GM12878 (cell line): ENCODE measurements around the gene C3orf22. TPM values are rescaled to one million over a fixed set of nuclear protein-coding genes. Genes with fewer than 3 reads are reported as not detected.

ENCODE experiments used
- ATAC-seq: fragments of 200-7000 bp; cut with Tn5 transposase; 3 replicates; pipeline ENCODE4 v1.9.1; 2020; ENCODE audit warnings: mild to moderate bottlenecking, moderate library complexity
- BruUV-seq: library from RNA; stranded (reverse); fragments of 400-500 nt; replicated peaks from 2 replicates; lab custom pipeline; 2021; lab: Mats Ljungman, UMichigan
- CTCF ChIA-PET: fragments of 300-600 bp; sonication (Branson Sonifier 250); formaldehyde crosslinking; extraction: SDS; loops from one replicate; lab custom pipeline; 2021; ENCODE audit warnings: inconsistent platforms; lab: Yijun Ruan, JAX
- POLR2A ChIA-PET: fragments of 350-600 bp; formaldehyde crosslinking; extraction: SDS; loops from one replicate; lab custom pipeline; 2021; ENCODE audit warnings: inconsistent platforms; lab: Charles Lee
- RAD21 ChIA-PET: fragments of 300-600 bp; sonication (Branson Sonifier 250); formaldehyde crosslinking; loops from one replicate; lab custom pipeline; 2023; ENCODE audit warnings: antibody characterized with exemption; ENCODE audit not compliant: unreplicated experiment; lab: Charles Lee
- SMC1A ChIA-PET: fragments of 300-600 bp; sonication (Branson Sonifier 250); formaldehyde crosslinking; loops from one replicate; lab custom pipeline; 2023; ENCODE audit not compliant: unreplicated experiment, uncharacterized antibody; lab: Charles Lee
- DNase-seq: peaks from one replicate; pipeline ENCODE4 v3.0.0-alpha.2; 2011; ENCODE audit warnings: low read depth, low spot score
- FAIRE-seq: peaks from 3 replicates; lab custom pipeline; 2011; peaks lifted over from hg19 to GRCh38; lab: Jason Lieb, UNC
- H2AFZ ChIP-seq: 2 replicates; pipeline ENCODE4 v1.6.0; 2011; ENCODE audit warnings: low read depth, low read length, control low read depth; ENCODE audit not compliant: control insufficient read depth
- H3K27ac ChIP-seq: 2 replicates; pipeline ENCODE4 v1.5.1; 2011; ENCODE audit warnings: control low read depth; ENCODE audit not compliant: control insufficient read depth, insufficient read depth
- H3K27me3 ChIP-seq, 2 experiments: replicated peaks in 1 of 2; 2 replicates each; pipeline versions ENCODE4 v1.6.0 to v1.6.1; 2011; ENCODE audit warnings: low read length in 1 of 2; ENCODE audit not compliant: control insufficient read depth in 2 of 2, insufficient read depth in 2 of 2
- H3K36me3 ChIP-seq, 2 experiments: 2 replicates each; pipeline ENCODE4 v1.5.1; 2011; ENCODE audit warnings: low read length in 1 of 2; ENCODE audit not compliant: control insufficient read depth in 2 of 2, insufficient read depth in 2 of 2
- H3K4me1 ChIP-seq: 2 replicates; pipeline ENCODE4 v1.6.1; 2011; ENCODE audit warnings: mild to moderate bottlenecking, low read length, moderate library complexity, mixed read lengths; ENCODE audit not compliant: control insufficient read depth, insufficient read depth
- H3K4me2 ChIP-seq: 2 replicates; pipeline ENCODE4 v1.6.0; 2011; ENCODE audit warnings: control low read depth; ENCODE audit not compliant: control insufficient read depth, insufficient read depth
- H3K4me3 ChIP-seq: fragments of 200-600 bp; sonication (generic); 2 replicates; pipeline ENCODE4 v1.5.1; 2016
- H3K79me2 ChIP-seq: 2 replicates; pipeline ENCODE4 v1.6.0; 2011; ENCODE audit warnings: low read length; ENCODE audit not compliant: control insufficient read depth, insufficient read depth
- H3K9ac ChIP-seq: 2 replicates; pipeline ENCODE4 v1.8.0; 2011; ENCODE audit warnings: low read length, control low read depth, mixed read lengths; ENCODE audit not compliant: control insufficient read depth, insufficient read depth
- H3K9me3 ChIP-seq: replicated peaks from 3 replicates; pipeline ENCODE4 v1.5.1; 2011; ENCODE audit warnings: mild to moderate bottlenecking, low read length; ENCODE audit not compliant: control insufficient read depth, insufficient read depth
- H4K20me1 ChIP-seq: 2 replicates; pipeline ENCODE4 v1.6.0; 2011; ENCODE audit not compliant: control insufficient read depth, insufficient read depth
- ASH2L ChIP-seq: fragments of 300-600, 200-600 bp; sonication (generic); IDR thresholded peaks from 2 replicates; pipeline ENCODE4 v1.6.1; 2017; ENCODE audit warnings: low read depth, mild to moderate bottlenecking, borderline replicate concordance
- KDM1A ChIP-seq: fragments of 200-600 bp; sonication (generic); IDR thresholded peaks from 2 replicates; pipeline ENCODE4 v1.6.1; 2016; ENCODE audit warnings: borderline replicate concordance
- NFYA ChIP-seq: IDR thresholded peaks from 2 replicates; pipeline ENCODE4 v1.6.1; 2011; ENCODE audit warnings: low read depth, mild to moderate bottlenecking, low read length, improper control_type of control experiment, borderline replicate concordance
- NR2C1 ChIP-seq: fragments of 450-650 bp; IDR thresholded peaks from 2 replicates; pipeline ENCODE4 v1.6.1; 2017; ENCODE audit warnings: antibody characterized with exemption, mild to moderate bottlenecking, moderate library complexity
- SPI1 ChIP-seq: IDR thresholded peaks from 2 replicates; pipeline ENCODE4 v1.6.1; 2011; ENCODE audit warnings: low read depth, mild to moderate bottlenecking, low read length, moderate library complexity, borderline replicate concordance; ENCODE audit not compliant: insufficient read depth
- whole genome bisulfite sequencing: methylation state at CpG from one replicate; pipeline ENCODE4 v1.1.6; 2016; ENCODE audit warnings: low lambda C conversion rate; ENCODE audit not compliant: insufficient replicate concordance, insufficient coverage; ENCODE audit errors: missing lambda C conversion rate; 5-methylcytosine and 5-hydroxymethylcytosine counted together
- in situ Hi-C: fragments of 300-500 bp; cut with MboI; formaldehyde crosslinking; loops from 9 replicates; pipeline ENCODE4 v1.14.3; 2018; ENCODE audit warnings: mixed read lengths
- intact Hi-C: fragments of 100-400 bp; cut with micrococcal nuclease; formaldehyde crosslinking; loops from one replicate; pipeline ENCODE4 v1.14.2; 2022; ENCODE audit not compliant: unreplicated experiment
- polyA plus RNA-seq, 11 experiments: library from polyadenylated mRNA; depleted of rRNA in 4 of 11; unstranded in 6 of 11; stranded (reverse) in 5 of 11; fragments of >200 nt; fragmentation: Nextera tagmentation in 4 of 11; fragmentation: Illumina TruSeq in 1 of 11; extraction: Ambion mirVana in 4 of 11; extraction: Trizol in 1 of 11; gene quantifications; 1 replicate in 1 of 11; 2 replicates in 10 of 11; pipeline versions ENCODE4 v1.2.1 to v1.2.3, GENCODE V29; 2011 to 2016; ENCODE audit warnings: inconsistent platforms in 2 of 11, missing spikeins in 2 of 11, low read depth in 1 of 11
- total RNA-seq, 4 experiments: library from RNA; depleted of rRNA in 3 of 4; stranded (reverse); fragments of >200 nt in 3 of 4; fragmentation: Illumina TruSeq in 1 of 4; extraction: Trizol in 1 of 4; gene quantifications; 2 replicates each; pipeline versions ENCODE4 v1.2.1 to v1.2.3, GENCODE V29; 2013 to 2021
- TF ChIP-seq, protein P1 (sequence below): fragments of 450-650 bp; IDR thresholded peaks from 2 replicates; pipeline ENCODE4 v1.6.1; 2017; ENCODE audit warnings: mild to moderate bottlenecking
- TF ChIP-seq, protein P2 (sequence below): fragments of 450-650 bp; IDR thresholded peaks from 2 replicates; pipeline ENCODE4 v1.6.1; 2014; ENCODE audit warnings: mild to moderate bottlenecking

The C3orf22 gene
- total and polyA plus RNA-seq, 10 of the 15 experiments (the other 5 are each of a cell fraction or from before 2014, with no cell fraction given), result not detected

DNA sequence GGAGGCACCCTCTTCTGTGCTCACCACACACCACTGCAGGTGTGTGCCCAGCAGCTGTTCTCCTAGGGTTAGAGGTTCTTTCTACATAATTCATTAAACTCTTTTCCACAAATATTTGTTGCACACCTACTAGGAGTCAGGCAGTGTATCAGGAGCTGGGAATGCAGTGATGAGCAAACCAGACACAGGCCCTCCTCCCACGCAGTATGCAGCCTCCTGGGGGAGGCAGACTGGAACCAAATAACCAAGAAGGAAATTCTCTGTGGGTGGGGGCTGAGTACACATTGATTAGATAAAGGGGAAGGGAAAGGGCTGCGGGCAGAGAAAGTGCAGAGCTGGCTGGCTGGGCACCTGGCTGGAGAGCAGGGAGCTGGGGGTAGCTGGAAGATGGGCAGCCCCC lies 18.5 kb upstream of the C3orf22 start (continued):
- TF ChIP-seq, protein P1, sequence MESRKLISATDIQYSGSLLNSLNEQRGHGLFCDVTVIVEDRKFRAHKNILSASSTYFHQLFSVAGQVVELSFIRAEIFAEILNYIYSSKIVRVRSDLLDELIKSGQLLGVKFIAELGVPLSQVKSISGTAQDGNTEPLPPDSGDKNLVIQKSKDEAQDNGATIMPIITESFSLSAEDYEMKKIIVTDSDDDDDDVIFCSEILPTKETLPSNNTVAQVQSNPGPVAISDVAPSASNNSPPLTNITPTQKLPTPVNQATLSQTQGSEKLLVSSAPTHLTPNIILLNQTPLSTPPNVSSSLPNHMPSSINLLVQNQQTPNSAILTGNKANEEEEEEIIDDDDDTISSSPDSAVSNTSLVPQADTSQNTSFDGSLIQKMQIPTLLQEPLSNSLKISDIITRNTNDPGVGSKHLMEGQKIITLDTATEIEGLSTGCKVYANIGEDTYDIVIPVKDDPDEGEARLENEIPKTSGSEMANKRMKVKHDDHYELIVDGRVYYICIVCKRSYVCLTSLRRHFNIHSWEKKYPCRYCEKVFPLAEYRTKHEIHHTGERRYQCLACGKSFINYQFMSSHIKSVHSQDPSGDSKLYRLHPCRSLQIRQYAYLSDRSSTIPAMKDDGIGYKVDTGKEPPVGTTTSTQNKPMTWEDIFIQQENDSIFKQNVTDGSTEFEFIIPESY, result no peak
- TF ChIP-seq KDM1A (no peak), NFYA (no peak)
- TF ChIP-seq, all 136 proteins: peak for 0

DNA sequence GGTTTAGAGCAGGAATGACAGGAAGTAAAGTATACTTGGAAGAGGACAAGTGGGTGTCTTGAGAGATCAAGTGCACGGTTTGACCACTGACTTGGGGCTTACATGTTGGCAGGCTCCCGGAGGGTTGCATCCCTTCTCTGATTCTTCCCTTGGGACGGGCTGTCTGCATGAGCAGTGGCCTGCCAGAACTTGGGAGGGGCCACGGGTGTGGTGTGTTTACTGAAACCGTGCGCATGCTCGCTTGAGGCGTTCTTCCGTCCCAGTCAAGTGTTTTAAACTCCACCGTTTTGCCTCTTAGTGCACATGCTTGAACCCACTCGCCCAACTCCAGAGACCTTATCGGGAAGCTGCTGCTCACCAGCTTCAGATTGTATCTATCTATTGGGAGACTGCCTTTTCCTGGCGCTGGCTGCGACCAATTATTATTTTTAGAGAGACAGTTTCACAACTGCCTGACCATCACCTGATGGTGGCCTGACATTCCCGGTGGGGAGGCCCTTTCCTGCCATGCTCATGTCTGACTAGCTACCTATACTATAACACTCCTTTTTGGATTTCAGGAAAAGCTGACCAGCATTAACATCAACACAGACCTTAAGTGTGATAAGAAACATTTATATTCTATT lies 14.9 kb upstream of the C3orf22 start:
- Histone ChIP-seq H3K36me3 (no peaks in the 10 kb centered on the region), H2AFZ (no peak overlapping the region), H3K79me2 (no peaks in the 10 kb centered on the region), H3K4me3 (no peak overlapping the region), H3K4me2 (no peak overlapping the region), H3K9ac (no peak overlapping the region), H3K27me3 (peaks cover 0 to 10% of the 10 kb centered on the region in 2 experiments; a peak in 3 of 4 replicates), H3K27ac (no peak overlapping the region), H3K4me1 (no peaks in the 10 kb centered on the region), H3K9me3 (no peaks in the 10 kb centered on the region), H4K20me1 (no peaks in the 10 kb centered on the region)
- intact Hi-C loops, result no loop called here
- ChIA-PET CTCF (no interaction called here), RAD21 (no interaction called here), POLR2A (no interaction called here), SMC1A (no interaction called here)
- TF ChIP-seq ASH2L, result no peak
- TF ChIP-seq NR2C1, result no peak
- TF ChIP-seq SPI1, result no peak
- TF ChIP-seq, protein P2, sequence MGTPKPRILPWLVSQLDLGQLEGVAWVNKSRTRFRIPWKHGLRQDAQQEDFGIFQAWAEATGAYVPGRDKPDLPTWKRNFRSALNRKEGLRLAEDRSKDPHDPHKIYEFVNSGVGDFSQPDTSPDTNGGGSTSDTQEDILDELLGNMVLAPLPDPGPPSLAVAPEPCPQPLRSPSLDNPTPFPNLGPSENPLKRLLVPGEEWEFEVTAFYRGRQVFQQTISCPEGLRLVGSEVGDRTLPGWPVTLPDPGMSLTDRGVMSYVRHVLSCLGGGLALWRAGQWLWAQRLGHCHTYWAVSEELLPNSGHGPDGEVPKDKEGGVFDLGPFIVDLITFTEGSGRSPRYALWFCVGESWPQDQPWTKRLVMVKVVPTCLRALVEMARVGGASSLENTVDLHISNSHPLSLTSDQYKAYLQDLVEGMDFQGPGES, result no peak
- DNase-seq (no peak), FAIRE-seq (no peak), ATAC-seq (no peak)
- in situ Hi-C loops, result no loop called here
- BruUV-seq, result no TSS peak
- WGBS, result 47% methylated on average over 15 of the region's 15 CpGs
